ENCODE measurements around the gene VEGFD.

DNA sequence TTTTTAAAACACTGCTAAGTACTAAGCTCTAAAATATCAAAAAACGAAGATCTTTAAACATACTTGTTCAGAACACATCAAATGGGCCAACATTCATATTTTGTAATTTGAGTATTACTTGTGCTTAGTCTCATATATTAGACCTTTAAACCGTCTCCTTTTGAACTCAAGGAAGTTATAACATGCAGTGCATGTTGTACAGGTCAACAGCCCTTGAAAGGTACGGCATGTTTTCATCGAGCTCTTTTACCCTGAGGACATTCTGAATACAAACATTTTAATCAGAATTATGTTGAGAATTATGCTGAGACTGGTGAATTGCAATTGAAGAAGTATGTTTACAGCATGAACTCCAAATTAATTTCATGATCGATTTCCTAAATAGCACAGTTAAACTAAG is 61.7 kb downstream of the VEGFD start:
- TF ChIP-seq, protein P1, sequence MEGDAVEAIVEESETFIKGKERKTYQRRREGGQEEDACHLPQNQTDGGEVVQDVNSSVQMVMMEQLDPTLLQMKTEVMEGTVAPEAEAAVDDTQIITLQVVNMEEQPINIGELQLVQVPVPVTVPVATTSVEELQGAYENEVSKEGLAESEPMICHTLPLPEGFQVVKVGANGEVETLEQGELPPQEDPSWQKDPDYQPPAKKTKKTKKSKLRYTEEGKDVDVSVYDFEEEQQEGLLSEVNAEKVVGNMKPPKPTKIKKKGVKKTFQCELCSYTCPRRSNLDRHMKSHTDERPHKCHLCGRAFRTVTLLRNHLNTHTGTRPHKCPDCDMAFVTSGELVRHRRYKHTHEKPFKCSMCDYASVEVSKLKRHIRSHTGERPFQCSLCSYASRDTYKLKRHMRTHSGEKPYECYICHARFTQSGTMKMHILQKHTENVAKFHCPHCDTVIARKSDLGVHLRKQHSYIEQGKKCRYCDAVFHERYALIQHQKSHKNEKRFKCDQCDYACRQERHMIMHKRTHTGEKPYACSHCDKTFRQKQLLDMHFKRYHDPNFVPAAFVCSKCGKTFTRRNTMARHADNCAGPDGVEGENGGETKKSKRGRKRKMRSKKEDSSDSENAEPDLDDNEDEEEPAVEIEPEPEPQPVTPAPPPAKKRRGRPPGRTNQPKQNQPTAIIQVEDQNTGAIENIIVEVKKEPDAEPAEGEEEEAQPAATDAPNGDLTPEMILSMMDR (IDR thresholded peaks at IDR 0.05): no peak
- TF ChIP-seq POLR2A (IDR thresholded peaks at IDR 0.05) (no peak), POLR2AphosphoS5 (IDR thresholded peaks at IDR 0.05) (no peak)

Measured in upper lobe of left lung (tissue), 4 donors.